ENCODE measurements around the gene RFK.
A peak's percentile ranks its signal among the peaks of the same experiment; 100 is the strongest.
"Not testable (repeated sequence)": the region's sequence is repeated elsewhere in the genome, so short reads cannot be mapped to it uniquely, and the experiment has no call there.

RFK gene

GRCh38 chr9:76394195-76394959 is at the start of gene RFK:
Gene RFK (minus strand): TSS chr9:76394426. CDS start chr9:76394171, 255 bp downstream.
- peak; percentile 95 for DNase-seq

- DNase-seq, result no peak
These were observed 49.7 kb upstream of the RFK start for GRCh38 chr9:76443887-76444286.

- peak; percentile 68 for DNase-seq
These were observed 47.5 kb upstream of the RFK start for GRCh38 chr9:76441551-76442322.

- peak; percentile 43 for DNase-seq
These were observed 44.8 kb upstream of the RFK start for GRCh38 chr9:76438841-76439588.

- DNase-seq, result not testable (repeated sequence)
These were observed 42.9 kb upstream of the RFK start for GRCh38 chr9:76437017-76437699.

GRCh38 chr9:76434897-76435296 is 40.7 kb upstream of the RFK start:
- DNase-seq, result not testable (repeated sequence)

- no peak for DNase-seq
These were observed 39.6 kb upstream of the RFK start for GRCh38 chr9:76433836-76434235.

GRCh38 chr9:76433406-76433805 is 39.2 kb upstream of the RFK start:
- DNase-seq, result no peak

GRCh38 chr9:76431601-76432000 is 37.4 kb upstream of the RFK start:
- no peak for DNase-seq

- no peak for DNase-seq
These were observed 32.7 kb upstream of the RFK start for GRCh38 chr9:76426807-76427419.

- no peak for DNase-seq
These were observed 31.6 kb upstream of the RFK start for GRCh38 chr9:76425677-76426453.

- no peak for DNase-seq
These were observed 30.3 kb upstream of the RFK start for GRCh38 chr9:76424491-76424890.

- DNase-seq, result no peak
These were observed 29.3 kb upstream of the RFK start for GRCh38 chr9:76423216-76424177.

- no peak for DNase-seq
These were observed 25.7 kb upstream of the RFK start for GRCh38 chr9:76419782-76420380.

- DNase-seq, result no peak
These were observed 23.2 kb upstream of the RFK start for GRCh38 chr9:76417394-76417793.

GRCh38 chr9:76415731-76416130 is 21.5 kb upstream of the RFK start:
- DNase-seq, result no peak

- DNase-seq, result no peak
These were observed 20.9 kb upstream of the RFK start for GRCh38 chr9:76415154-76415553.

- no peak for DNase-seq
These were observed 20.4 kb upstream of the RFK start for GRCh38 chr9:76414661-76415060.

- no peak for DNase-seq
These were observed 19.4 kb upstream of the RFK start for GRCh38 chr9:76413658-76414057.

GRCh38 chr9:76412638-76413037 is 18.4 kb upstream of the RFK start:
- DNase-seq, result no peak

Data from stimulated activated CD4-positive, alpha-beta T cell treated with anti-CD3 and anti-CD28 coated beads, Interleukin-15, amount 100 ng/mL, for 24 hours (primary cell).